NCI-H1105 treated with DMSO at 0.1 percent for 48 hours (cell line): ENCODE results near the gene OSBP2.

Experiments
- DNase-seq: peaks from one replicate; lab custom pipeline; 2025; lab: John Stamatoyannopoulos, UW

The OSBP2 gene

DNA sequence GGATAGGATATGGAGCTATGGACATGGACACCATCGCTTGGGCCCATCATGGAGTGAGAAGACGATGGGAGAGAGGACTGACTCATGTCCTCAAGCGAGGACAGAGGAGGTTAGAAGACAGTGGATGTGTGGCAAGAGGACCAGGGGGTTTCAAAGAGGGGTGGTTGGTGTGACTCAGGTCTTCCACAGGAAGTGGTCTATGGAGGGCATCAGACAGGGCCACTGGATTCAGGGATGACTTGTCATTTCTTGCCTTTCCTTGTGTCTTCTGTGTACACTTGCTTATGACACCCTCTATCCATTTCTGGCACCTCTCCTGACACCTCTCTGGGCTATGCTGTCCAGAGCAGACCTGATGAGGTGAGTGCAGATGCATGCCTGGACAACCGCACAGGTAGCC lies 115.4 kb downstream of the OSBP2 start:
- DNase-seq = no peak

DNA sequence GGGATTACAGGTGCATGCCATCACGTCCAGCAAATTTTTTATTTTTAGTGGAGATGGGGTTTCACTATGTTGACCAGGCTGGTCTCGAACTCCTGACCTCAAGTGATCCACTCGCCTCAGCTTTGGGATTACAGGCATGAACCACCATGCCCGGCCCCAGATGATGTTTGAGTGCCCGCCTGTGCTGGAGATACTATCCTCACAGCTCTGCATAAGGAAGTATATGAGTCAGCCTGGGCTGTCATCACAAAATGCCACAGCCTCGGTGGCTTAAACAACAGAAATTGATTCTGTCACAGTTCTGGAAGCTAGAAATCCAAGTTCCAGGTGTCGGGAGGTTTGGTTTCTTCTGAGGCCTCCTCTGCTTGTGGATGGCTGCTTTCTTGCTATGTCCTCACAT lies 119.3 kb downstream of the OSBP2 start:
- no peak for DNase-seq

DNA sequence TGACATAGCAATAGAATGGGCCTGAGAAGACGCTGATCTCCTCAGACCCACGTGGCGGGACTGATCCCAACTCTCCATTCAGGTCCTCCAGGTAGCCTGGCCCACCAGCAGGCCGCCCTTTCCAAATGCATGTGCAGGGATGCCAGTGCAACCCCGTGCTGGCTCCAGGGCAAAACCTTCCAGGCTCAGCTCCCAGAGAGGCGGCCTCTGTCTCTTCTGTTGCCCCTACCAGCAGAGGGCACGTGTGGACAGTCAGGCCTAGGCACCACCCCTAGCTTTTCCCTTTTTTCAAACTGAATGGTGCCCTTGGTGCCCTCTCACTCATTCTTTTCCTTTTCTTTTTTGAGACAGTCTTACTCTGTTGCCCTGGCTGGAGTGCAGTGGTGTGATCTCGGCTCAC lies 121.7 kb downstream of the OSBP2 start:
- no peak for DNase-seq

DNA sequence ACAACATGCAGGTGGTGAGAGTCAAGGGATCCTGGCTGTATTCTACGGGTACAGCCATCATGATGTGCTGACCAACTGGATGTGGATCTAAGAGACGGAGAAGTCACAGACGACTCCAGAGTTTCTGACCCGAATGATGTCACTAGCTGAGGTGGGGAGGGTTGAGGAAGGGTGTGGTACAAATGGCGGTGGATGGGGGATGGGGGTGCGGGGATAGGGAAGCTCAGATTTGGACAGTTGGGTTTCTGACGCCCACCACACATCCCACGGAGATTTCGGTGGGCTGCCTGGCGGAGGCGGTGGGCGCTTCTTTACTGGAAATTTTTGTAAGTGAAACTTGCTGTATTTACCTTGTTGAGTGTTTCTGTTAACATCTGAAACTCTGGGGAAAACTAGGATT lies 126.7 kb downstream of the OSBP2 start:
- no peak for DNase-seq

DNA sequence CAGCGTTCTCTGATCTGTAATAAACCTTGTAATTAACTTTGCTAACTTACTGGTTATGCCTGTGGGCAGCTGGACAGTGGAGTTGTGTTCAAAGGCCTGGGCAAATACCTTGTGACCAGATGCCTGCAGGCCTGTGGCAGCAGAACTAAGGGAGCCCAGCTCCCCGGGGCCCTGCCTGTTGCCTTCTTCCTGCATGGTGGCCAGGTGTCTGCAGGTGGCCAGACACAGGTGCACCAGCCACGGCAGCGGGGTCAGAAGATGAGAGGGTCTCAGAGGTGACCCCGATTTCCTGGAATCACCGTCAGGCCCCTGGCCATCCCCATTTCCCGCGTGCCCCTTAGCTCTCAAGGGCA lies 127.2 kb downstream of the OSBP2 start:
- DNase-seq = no peak

DNA sequence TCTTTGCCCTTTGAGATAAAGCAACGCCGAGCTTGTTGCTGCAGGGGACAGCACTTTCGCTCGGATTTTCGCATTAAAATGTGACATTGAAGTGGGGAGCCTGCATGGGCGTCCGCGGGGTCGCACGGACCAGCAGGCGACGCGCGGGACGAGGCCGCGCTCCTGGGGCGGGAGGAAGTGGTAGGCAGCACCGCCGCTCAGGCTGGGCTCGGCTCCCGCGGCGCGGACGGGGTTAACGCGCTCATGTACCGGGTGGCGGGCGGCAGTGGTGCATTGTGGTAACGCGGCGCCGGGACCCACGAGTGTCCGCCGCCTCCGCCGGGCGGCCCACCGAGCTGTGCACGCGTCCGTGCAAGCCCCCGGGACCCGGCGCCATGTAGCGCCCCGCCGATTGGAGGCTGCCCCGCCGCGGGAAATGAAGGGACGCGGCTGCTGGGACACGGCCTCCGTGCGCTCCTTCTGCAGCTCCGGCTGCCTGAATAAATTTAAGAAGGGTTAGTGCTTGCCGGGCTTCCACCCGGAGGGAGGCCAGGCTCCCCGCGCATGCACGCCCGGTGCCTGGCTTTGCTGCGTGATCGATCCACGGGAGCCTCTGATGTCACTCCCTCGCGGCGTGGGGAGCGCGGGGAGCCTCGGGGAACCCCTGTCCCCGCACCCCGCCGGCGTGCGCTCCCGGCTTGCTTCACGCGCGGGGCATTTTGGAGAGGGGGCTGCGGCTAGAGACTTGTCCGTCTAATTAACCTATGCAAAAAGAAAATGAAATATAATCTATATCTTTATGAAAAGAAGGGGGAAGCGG lies 127.7 kb downstream of the OSBP2 start:
- DNase-seq = no peak

DNA sequence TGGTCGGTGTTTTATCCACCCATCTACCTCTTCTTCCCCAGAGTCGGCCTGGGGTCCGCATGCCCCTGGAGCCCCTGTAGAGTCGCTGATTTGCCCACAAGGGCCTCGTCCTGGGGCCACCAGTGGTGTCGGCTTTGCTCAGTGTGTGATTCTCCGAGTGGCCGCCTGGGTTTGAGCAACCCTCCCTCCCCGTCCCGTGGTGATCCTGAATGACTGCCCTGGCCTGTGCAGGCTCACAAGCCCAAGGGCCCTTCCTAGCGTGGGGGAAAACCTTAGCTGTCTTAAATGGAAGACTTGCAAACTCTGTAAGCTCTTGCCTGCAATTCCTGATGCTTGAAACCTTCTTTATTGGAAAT lies 128.3 kb downstream of the OSBP2 start:
- no peak for DNase-seq

DNA sequence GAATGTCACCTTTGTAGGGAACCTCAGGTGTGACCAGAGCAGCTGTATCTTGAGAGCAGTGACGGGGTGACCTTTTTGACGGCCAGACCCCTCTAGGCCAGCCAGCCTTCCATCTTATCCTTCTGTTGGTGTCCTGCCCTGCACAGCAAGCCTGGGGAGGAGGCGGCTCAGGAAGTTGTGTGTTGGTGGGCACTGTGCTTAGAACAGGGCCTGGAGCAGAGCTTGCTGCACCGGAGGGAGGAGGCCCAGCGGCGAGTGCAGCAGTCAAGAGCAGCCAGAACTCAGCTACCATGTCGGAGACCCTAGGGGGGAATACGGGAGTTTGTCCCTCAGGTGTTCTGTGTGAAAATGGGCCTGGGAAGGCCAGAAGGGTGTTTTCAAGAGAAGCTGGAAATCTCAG lies 129.4 kb downstream of the OSBP2 start:
- DNase-seq = no peak

DNA sequence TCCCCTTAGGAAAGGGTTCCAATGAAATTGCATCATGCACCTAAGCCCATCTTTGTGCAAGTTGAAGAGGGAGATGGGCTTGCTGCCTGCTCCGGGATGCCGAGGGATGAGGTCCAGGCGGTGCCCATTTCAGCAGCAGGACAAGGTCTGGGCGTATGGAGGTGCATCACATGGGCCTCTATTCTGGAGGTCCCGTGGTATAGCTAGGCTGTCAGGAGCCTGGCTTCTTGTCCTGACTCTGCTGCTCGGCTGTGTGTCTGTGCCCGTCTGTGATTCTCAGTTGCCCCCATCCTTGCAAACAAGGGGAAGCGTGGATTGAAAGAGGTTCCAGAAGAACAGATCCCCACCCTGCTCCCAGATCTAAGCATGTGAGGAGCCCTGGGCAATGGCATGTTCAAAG lies 130.0 kb downstream of the OSBP2 start:
- no peak for DNase-seq

DNA sequence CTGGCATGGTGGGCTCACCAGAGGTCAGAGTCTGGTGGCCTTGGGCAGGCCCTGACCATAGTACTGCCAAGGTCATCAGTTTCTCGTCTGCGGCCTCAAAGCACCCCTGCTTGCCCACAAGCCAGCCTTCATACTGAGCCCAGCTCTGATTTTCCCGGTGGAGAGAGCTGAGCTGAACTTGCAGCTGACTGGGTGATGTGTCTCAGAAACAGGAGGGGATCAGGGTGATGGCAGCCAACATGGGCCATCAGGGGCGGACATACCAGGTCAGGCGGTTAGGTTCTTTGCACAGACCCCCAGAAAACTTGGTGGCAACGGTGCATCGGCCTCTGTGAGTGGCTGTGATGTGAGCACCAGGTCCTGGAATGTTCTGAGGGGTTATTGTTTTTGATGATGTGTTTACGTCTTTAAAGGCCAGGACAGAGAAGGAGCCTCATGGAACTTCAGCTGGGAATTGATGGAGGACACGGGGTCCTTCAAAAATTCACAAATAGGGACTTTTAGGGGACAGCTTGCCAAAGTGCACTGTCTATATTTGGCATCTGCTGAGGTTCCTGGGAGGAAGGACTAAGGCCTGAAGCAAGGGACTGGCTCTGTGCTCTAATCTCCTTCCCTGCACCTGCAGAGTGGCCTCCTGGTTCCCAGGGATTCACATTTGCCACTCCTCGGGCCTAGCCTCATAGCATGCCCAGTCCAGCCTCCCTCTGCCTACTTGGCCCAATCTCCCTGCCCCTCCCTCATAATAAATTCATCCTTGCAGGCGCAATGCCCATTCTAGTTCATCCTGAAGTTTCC lies 131.2 kb downstream of the OSBP2 start:
- no peak for DNase-seq

DNA sequence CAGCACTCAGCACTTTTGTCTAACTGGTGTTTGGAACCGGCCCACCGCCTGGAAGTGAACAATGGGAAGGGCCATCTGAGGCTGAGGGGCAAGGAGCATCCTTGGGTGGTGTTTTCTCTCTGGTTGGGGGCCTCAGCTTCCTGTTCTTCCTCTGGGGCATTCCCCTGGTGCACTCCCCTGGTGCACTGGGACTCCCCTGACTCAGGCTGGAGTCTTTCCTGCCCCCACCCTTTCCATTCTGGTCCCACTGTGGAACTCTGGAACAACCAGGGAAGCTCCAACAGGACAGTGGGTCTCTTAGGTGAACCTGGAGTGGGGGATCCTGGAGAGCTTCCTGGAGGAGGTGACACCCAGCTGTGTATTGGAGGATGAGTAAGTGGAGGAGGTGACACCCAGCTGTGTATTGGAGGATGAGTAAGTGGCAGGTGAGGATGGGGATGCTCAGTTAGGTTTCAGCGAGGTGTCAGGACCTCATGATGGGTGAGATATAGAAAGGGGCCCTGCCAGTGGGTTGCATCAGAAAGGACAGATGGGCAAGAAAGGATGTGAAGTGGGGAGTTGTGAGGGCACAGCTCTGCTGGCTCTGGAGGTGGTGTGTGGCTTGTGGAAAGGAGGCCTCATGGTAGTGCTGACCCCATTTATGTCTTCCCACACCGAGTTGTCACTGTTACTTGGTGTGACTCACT lies 132.1 kb downstream of the OSBP2 start:
- no peak for DNase-seq

DNA sequence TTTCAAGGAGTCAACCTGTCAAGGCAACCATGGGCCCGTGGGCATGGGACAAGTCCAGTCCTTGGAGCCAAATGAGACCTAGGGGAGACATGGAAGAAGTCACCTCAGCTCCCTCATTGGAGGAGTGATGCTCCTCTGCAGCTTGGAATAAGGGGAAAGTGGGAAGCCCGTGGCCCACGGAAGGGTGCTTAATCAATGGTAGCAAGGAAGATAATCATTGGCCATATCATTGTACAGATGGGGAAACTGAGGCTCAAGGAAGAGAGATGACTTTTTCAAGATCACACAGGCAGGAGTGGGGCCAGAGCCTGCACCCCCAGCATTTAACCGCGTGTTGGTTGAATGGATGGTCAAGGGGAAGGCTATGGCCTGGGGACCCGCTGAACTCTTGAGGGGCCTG lies 133.0 kb downstream of the OSBP2 start:
- DNase-seq = no peak

DNA sequence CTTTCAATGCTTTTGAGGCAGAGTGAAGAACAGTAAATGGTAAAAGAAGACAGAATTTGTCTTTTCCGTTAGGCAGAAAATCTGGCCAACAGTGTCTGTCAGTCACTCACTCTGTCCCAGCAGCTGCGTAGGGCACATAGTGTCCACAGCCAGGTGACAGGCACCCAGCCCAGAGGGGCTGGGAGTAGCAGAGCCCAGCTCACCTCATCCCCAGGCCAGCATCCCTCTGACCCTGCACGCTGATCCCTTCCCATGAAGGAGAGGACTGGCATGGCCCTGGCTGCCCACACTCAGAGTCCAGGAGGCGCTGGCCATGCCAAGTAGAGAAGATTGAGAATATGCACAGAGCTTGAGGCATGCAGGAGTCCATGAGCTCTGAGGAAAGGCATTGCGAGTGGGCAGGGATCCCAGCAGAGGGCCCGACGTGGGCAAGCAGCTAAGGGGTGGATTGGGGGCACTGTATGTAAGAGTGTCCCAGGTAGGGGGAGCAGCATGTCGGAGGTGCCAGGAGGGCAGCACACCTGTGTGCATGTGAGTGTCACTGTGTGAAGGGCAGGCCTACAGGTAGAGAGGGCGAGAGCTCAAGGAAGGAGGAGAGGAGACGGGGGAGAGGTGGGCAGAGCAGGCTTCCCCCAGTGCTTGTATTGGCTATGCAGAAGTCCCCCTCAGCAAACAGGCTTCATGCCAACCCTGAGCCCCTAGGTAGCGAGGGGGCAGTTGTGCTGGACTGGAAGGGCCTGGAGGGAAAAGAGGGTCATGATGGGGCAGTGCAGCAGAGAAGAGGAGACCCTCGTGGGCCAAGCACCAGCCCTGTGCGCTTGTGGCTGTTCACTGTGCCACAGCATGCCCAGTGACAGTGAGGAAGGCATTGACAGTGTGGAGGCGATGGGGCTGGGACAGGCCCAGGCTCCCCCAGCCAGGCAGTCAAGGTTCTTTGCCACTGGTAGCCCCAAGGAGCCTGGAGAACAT lies 133.8 kb downstream of the OSBP2 start:
- DNase-seq = no peak

DNA sequence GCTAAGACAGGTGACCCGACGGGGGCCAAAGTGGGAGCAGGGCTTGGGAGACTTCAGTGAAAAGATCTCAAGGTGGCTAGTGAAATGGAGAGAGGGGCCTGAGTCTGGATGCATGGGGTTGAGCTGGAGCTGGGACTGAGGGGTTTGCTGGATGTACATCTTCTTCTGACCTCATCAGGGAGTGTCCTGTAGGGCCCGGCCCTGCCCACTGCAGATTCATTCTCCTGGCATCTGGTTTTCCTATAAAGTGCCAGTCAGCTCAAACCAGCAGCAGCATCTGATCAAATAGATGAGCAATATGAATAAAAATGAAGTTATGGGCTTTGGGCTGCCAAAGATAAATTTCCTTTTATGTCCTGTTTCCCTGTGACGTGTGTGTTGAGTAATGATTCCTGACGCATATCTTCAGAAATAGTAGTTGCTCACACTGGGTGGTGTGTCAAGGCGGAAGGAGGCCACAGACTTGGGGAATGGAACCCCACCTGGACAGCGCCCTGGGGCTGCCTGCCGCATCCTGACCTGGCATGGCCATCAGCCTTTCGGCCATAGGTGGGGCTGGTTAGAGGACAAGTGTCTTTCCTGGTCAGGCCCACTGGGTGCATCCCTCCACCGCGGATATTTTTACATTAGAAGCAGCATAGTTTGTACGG lies 135.4 kb downstream of the OSBP2 start:
- no peak for DNase-seq

DNA sequence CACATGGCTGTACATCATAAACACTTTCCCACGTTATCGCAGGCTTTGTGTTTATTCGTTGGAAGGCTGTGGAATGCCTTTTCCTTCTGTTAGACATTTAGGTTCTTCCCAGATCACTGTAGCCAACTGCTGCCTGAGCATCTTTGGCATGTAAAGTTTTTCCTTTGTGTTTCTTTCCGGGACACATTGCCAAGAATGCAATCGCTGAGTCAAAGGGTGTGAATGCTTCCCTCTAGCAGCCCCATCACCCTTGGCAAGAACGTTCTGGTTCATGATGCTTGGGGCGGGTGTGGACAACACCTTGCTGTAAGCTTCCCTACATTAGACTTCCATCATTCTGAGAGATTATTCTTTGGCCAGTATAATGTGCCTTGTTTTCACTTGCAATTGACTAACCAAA lies 136.2 kb downstream of the OSBP2 start:
- DNase-seq = no peak

DNA sequence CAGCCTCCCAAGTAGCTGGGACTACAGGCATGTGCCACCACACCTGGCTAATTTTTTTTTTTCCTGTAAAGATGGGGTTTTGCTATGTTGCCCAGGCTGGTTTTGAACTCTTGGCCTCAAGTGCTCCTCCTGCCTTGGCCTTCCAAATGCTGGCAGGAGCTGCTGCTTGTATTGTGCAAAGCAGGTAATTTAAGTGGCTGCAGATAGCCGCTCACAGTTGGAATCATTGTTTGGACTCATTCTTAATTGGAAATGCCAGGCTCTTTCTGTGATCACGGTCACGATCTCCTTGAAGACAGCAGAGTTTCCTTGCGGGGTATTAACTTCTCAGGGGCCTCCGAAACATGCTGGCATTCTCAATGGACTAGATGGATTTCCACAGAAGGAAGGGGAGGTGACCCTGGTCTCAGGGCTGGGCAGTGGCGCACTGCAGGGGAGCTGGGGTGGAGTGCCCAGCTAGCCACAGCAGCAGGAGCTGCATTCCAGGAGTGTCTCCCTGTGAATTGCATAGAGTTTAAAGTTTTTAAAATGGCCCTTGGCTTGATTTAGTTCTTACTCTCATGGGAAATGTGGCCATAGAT lies 137.8 kb downstream of the OSBP2 start:
- no peak for DNase-seq

DNA sequence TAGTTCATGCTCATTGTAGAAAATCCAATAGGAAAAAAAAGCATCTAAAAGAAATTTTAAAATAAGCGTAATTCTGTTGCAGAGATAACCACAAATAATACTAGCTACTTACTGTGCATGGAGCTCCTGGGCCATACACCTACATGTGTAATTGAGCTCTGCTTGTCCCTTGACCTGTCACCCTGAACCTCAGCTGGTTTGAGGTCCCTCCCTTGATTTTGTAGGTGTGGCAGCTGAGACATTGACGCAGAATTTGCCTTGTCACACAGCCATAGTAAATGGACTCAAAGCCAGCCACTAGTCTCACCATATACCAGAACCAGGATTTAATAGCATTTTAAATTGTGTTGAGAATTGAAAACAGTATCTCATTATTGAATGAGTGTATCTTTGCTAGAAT lies 138.6 kb downstream of the OSBP2 start:
- DNase-seq = no peak

DNA sequence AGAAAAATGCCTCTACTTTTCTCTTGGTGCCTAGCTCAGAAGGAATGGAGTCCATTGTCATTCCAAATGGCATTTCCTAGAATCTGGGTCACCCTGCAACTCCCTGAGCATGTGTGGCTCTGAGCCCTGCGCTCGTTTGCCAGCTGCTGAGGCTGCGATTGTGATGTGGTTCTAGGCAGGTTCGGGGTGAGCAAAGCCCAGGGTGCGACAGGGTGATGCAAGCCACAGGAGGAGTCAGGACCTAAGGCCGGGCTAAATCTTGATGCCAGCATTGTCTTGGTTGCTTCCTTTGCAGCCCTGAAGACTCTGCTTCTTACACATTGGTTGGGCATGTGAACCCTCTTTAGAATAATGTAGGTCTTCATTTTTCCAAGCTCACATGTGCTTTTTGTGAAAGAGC lies 142.9 kb downstream of the OSBP2 start:
- DNase-seq = no peak

DNA sequence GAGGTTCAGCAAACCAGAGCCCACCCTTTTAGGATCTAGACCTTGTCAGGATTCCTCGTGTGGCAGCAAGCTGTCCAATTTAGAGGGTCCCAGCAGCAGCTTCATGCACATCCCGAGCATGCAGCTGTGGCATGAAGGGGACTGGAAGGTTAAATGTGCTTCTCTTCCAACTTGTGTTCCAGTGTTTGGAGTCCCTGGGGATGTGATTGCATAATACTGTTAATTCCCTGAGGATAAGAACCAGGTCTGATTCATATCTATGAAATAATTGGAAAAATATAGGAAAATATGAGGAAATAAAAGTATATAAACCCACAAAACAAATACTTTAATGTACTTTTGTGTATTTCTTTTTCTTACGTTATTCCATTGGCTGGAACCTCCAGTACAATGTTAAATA lies 143.4 kb downstream of the OSBP2 start:
- no peak for DNase-seq

DNA sequence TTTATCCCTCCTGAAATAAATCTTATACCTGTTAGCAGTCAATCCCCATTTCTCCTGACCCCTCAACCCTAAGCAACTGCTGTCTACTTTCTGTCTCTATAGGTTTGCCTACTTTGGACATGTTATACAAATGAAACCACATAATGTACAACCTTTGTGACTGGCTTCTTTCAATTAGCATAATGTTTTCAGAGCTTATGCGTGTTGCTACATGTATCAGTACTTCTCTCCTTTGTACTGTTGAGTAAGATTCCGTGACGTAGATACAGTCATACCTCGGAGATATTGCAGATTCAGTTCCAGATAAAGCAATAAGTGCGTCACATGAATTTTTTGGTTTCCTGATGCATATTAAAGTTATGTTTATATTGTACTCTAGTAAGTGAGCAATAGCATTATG lies 146.6 kb downstream of the OSBP2 start:
- DNase-seq = peak; percentile 6

DNA sequence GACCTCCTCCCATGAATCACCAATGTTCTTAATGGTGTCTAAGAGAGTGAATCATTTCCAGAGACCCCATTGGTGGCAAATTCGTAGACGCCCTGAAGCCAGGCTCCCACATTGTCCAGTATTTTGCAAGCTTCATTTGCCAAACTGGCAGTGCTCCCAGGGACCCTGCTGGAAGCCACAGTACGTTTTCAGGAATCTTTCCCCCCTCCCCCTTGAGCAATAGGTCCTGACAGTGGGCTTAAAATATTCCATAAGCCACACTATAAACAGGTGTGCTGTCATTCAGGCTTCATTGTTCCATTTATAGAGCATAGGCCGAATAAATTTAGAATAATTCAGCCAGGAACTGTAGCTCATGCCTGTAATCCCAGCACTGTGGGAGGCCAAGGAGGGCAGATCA lies 148.6 kb downstream of the OSBP2 start:
- DNase-seq = no peak
